Stimulated activated CD4-positive, alpha-beta T cell treated with anti-CD3 and anti-CD28 coated beads, Interleukin-1b, Interleukin-23, amount 100 ng/mL, for 48 hours (primary cell): Measurements from ENCODE around the gene DNAL4.

ENCODE experiments used
- DNase-seq: peaks from one replicate; pipeline ENCODE4 v3.0.0-alpha.2; 2020

Gene DNAL4

DNA sequence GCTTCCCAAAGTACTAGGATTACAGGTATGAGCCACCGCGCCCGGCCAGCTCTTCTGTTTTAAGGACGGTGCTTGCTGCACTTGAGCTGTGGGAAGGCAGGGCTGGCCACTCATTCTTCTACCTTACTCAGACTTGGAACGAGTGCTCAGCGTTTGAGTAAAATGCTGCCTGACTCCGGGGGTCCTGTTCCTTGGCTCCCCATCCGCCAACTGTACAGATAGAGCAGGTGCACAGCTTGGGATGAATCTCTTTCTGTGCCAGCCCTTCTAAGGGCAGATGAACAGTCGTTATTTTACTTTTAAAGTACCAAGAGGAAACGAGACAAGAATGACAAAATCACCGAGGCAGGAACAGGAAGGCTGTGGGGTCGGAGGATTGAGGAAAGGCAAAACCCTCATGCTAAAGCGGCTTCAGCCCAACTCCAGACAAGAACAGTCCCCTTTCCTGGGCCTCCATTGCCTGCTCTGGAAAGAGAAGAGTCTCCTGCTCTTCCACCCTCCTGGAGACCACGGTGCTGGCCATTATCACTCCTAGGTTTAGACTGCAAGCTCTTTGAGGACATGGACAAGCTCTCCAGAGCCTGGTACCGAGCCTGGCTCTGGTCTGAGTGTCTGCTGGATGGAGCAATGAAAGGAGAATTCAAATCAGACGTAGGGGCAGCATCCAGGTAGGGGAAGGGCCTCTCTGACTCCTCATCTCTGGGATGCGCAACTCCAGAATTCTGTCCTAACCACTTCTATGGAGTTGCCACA is 37.1 kb downstream of the DNAL4 start:
- peak; percentile 54 for DNase-seq

DNA sequence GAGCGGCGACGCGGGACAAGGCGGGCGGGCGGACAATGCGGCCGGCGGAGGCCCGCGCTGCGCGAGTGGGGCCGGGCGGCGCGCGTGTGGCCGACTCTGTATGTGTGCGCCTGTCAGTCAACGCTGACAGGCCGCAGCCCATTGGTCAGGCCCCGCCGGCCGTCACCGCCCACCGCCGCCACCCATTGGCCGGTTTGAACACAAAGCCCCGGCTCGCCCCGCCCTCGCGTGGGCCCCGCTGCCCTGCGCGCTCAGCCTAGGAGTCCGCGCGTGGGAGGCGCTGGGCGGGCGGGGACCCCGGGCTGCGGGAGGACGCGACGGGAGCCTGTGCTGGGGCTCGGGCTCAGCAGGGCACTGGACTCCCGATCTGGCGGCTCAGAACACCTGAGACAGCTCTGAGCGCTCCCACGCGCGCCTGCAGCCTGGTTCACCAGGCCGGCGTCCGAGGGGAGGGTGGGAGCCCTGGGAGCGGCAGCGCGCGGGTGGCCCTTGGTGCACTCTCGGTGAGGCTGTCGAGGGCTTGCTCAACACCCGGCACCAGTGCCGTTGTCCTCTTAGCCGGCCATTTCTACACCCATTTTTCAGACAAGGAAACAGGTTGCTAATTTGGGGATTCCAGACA is 37.9 kb downstream of the DNAL4 start, which contains the start of gene SUN2:
Gene SUN2 (minus strand): TSS at position 88 of the 622 bp plus-strand sequence. CDS start 3,370 bp downstream, outside the sequence.
- peak; percentile 91 for DNase-seq

DNA sequence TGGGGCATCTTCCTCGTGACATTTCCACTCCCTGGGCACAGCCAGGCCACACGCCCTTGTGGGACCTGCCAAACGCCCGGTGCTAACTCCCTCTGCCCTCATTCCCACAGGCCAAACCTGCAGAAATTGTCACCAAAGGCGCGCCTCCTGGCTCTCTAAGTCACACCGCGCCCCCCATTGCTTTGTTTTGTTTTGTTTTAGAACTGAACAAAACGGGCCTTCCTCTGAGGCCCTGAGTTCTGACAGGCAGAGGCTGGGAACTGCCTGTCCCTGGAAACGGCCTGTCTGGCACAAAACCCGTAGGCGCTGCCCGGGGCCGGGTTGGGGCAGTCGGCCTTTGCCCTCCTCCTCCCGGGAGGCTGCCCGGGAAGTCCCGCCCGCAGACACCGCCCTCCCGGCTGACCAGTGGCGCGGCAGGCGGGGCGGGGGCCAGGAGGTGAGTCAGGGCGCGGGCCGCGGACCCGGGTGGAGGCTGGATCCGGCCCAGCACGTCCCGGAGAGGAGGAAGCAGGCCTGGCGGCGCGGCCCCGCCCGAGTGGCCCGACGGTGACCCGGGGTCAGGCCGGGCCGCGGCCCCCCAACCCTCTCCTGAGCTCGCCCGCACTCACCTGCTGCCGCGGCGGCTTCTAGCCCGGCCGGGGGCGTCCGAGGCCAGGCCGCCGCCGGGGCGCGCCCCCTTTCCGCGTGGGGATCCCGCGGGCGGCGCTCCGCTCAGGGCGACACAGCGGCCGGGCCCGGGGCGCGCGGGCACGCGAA is 38.6 kb downstream of the DNAL4 start:
- DNase-seq = peak; percentile 39

DNA sequence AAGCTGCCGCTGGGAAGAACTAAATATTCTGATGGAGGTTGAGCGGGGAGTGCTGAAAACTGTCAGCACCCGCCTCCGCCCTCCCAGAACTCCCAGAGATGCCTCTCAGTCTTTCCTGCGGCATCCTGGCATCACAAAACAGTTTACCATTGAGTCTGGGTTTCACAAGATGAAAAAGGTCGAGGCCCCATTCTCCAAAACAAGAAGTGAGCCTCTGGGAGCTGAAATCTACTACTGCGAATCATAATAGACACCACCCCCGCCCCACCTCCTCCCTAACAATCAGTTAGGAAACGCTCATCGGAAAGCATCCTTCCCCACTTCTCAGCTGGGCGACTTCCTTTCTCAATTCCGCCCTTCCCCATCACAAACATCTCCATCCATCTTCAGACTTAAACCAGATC is 39.2 kb downstream of the DNAL4 start:
- DNase-seq = no peak

DNA sequence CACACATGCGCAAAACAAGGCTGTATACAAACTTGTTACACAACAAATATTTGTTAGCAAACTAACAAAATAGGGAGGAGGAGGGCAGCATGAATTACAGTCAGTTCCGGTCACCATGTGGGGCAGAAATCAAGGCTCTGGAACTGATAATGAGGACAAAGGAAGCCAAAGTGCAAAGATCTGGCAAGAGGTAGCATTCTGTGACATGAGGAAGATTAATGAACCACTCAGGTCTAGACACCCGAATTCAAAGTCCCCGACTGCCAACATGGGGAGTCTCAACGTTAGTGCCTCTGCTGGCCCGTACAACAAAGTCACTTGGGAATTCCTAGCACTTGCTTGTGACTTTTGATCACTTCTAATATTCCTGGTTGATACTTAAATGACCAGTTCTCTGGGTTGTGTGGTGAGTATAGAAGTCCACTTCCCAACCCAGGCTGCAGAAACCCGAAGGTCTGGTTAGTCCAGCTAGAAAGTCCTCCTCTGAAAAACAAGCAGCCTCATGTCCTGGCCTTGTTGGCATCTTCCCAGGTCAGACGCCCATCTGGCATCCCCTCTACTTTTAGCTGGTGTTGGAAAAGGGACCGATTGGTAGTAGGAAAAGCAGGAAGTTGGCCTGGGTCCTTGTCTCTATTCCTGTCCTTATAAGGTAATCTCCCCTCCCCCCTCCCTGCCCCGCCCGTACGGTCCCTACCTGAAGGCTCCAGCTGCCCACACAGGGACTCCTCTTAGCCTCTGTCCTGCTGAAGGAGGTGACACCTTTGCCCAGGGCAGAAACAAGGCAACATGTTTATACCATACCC is 39.8 kb downstream of the DNAL4 start:
- no peak for DNase-seq

DNA sequence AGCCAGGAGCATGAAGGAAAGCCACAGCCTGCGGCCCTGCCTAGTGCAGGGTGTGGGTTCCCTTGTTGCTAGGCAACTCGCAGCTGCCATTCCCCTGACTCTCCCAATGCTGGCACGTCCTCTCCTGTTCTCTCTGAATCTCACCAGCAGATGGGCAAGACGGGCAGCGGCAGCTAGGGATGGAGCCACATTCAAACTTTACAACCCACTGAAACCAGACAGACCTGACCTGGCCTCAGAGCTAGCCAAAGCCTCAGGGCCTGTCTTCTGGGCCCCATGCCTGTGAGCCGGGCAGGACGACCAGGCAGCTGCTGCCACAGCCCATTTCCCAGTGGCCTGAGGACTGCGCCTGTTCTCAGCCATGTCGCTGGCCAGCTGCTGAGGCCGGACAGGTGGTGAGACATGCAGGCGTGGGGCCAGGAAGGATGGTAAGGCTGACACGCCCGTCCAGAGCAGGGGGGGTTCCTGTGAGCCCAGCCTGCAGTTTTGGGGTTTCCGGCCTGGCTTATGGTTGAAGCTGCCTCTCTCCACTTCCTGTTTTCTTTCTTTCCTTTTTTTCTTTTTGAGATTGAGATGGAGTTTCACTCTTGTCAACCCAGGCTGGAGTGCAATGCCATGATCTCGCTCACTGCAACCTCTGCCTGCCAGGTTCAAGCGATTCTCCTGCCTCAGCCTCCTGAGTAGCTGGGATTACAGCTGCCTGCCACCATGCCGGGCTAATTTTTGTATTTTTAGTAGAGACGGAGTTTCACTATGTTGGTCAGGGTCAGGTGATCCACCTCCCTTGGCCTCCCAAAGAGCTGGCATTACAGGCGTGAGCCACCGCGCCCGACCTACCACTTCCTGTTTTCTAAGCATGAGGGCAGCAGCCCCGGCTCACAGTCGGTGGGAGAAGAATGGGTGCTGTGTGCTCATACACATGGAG is 42.3 kb downstream of the DNAL4 start:
- DNase-seq = peak; percentile 69

DNA sequence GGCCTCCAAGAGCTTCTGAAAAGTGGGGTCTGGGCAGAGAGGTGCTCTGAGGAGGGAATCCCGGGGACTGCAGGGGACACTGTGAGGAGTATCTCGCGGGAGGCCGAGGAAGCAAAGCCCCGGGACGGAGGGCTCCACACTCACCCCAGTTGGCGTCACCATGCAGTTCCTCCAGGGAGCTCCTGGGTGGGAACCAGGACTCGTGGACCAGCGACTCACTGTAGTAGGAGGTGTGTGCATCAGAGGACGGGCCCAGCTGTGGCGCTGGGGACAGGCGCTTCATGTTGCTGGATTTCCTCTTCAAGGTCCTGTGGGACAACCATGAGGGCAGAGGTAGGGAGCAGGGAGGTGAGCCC is 42.9 kb downstream of the DNAL4 start:
- no peak for DNase-seq

DNA sequence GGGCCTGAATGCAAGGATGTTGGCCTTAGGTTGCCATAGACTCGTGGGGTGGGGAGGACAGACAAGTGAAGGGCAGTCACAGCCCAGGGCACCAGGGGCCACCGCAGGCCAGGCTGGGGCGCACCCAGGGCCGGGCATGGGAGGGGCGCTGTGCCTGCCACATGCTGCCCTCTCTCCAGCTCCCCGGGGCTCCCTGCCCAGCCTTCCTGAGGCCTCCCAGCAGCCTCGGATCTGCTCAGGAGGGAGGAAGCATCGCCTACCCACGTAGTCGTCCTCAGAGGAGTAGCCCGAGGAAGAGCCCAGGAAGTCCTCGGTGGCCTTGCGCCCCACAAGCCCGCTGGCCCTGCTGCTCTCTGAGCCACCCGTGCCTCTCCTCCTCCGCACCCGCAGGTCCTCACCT is 43.3 kb downstream of the DNAL4 start:
- DNase-seq = no peak

DNA sequence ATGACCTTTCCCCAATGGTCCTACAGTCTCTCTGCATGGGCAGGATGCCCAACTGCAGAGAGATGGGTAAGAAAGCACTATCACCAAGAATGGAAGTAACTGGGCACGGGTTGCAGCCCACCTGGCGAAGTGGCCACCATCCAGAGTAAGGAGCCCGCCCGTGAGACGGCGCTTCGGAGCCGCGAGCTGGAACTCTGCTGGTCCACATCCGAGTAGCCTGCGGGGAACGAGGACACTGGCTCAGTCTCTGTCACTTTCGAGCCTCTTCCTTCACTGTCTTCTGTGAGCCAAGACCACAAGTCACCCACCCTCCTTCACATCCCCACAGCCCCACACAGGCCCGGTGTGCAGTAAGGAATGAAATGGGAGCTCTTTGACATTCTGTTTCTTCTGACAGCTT is 43.8 kb downstream of the DNAL4 start:
- DNase-seq = no peak

DNA sequence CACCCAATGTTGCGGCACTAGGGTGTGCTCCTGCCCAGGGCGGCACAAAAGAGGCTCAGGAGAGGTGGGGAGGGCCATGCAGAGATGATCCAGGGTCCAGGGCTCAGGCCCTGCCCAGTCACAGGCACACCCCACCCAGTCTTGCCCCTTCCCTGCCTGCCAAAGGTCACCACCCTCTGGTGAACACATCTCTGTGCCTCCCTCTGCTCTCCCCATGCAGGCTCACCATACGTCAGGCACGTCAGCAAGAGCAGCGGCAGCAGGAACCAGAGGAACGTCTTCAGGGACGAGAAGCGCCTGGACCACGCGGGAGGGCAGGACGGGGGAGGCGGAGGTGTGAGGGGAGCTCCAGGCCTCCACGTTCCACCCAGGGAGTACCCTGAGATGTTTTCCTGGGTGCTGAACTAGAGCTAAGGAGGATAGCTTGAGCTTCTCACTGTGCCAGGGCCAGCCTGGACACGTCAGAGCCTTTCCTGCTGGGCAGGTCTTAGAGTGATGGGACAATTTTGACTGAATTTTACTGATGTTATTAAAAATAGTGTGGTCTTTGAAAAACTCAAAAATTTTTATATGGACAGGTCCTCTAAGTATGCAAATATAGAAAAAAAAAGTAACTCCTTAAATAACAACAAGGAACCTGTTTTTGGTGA is 45.3 kb downstream of the DNAL4 start:
- DNase-seq = no peak

DNA sequence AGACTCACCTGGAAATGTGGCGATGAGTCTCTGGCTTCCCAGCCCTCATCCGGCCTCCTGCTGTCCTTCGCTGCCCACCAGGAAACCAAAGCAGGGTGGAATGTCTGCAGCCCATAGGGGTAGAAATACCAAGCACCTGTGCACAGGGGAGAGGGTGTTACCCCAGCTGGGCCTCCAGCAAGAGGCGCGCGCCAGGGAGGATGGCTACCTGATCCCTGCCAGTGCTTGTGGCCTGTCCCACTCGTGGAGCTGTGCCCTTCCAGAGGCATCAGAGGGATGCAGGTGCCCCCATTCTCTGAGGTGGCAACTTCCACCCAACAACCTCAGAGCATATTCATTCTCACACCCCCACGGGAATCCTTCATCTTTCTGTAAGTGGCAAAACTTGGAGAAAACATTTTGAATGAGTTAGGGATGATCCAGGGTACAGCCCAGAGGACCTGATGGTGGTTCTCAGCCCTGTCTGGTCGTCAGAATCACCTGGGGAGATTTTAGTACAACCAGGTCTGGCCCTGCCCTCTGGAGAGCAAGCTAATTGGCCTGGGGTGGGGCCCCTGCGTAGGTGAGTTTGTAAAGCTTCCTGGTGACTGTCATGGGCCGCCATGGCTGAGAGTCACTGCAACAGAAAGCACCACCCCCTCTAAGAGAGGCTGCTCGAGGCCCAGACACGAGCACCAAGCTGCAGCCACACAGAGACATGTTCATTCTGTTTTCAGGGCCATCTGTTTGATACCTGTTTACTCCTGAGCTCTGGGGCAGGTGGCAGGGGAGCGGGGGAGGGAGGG is 48.1 kb downstream of the DNAL4 start:
- no peak for DNase-seq

DNA sequence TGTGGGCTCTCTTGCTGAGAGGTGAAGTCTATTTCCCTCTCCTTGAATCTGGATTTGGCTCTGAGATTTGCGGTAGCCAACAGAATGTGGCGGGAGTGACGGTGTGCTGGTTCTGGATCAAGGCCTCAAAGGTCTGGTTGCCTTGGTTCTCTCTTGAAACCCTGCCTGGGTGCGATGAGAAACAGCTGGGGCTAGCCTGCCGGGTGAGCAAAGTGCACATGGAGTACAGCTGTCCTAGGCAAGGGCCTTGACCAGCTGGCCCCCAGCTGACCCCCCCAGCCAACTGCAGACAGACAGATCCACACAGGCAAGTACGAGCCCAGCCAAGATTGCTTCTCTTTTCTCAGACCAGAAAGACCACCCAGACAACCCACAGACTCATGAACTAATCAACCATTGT is 49.0 kb downstream of the DNAL4 start:
- DNase-seq = no peak

DNA sequence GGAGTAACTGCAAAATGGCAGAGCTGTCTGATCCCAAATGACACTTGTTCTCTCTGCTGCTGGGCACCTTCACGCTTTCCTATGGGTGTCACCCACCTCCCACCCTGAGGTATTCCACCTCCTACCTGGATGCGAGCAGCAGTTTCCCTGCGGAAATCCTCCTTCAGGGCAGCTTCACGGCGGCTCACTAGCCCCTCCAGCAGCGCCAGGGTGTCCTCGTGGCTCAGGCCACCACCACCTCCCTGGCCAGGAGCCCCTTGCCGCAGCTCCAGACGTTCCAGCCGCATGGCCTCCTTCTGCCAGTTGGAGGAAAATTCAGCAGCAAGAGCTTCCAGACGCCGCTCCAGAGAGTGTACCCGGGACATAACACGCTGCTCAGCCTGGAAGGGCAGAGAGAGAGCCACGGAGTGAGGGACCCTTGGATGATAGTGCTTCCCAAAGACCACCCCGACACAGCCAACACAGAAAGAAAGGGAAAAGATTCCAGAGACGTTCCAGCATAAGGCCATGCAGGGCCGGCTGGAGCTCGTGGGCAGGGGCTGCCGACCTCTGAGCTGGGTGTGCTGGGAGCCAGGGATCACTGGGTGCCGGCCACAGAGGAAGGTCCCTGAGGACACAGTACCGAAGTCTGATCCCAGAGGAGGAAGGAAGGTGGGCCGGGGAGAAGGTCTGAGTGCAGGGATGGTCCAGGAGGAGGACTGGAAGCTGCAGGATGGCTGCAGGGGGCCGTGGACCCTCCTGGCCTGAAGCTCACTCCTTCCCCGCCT is 51.6 kb downstream of the DNAL4 start:
- no peak for DNase-seq

DNA sequence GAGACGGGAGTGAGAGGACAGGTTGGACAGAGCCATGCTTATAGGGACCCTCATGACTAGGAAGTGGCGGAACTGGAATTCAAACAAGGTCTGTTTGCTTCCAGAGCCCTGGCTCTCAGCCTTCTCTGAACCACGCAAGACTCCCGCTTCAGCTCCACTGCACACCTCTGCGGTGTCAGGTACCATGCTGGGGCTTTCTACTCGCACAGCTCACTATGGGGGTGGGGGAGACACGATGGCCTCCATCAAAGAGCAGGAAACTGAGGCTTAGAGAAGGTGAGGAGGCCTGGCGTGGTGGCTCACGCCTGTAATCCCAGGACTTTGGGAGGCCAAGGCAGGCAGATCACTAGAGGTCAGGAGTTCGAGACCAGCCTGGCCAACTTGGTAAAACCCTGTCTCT is 52.4 kb downstream of the DNAL4 start:
- no peak for DNase-seq

DNA sequence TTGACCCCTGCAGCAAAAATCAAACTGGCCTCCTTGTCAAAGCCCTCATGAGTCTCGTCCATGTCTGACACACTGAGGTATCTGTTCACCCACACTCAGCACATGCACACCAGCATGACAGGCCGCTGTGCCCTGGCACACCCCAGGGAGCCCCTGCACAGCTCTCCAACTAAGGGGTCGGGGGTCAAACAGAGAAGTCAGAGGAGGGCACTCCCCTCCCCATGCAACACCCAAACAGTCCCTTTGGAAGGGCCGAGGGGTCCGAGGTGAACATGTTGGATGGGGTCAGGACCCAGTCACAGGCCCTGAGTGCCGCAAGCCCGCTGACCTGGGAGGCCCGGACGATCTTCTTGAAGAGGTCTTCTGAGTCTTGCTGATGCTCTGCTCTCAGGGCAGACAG is 52.8 kb downstream of the DNAL4 start:
- DNase-seq = no peak

DNA sequence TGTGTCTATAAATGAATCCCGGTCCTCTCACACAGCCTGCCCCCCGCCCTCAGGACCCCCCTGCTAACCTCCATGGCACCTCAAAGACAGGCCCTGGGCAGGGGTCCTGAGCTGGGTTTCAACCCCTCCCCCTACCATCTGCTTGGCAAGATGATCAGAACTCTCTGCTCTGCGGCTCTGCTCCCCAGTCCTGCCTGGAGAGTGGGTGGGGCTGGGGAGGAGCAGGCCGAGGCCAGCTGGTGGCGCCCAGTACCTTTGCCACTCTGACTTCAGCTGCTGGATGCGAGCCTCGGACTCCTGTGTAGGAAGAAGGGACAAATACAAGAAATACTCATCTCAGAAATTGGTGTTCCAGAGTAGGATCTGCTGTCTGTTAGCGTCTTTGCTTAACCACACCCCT is 53.2 kb downstream of the DNAL4 start:
- DNase-seq = no peak

DNA sequence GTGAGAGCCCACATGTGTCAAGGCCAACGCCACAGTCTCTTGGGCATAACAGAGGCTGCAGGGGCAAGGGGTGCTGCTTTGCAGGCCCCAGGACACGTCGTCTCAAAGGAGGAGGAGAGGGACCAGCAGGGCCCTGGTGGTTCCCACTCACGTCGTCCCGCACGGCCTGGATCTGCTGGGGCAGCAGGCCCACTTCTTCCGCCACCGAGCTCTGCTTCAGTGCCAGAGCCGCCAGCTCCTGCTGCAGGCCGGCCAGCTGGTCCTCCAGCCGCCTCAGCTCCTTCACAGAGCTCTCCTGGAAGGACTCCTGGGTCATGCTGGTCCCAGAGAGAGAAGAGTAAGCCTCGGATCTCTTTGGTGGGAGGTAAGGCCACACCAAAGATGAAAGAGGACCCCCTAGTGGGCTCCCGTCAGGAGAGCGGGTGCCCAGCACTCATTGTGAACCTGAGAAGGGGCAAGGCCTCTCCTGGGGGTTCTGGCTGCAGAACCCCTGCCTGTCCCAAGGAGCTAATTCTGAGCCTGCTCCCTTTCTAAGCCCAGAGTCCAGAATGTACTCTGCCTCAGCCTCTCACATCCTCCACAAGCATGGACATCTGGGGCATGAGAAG is 53.7 kb downstream of the DNAL4 start:
- DNase-seq = no peak

DNA sequence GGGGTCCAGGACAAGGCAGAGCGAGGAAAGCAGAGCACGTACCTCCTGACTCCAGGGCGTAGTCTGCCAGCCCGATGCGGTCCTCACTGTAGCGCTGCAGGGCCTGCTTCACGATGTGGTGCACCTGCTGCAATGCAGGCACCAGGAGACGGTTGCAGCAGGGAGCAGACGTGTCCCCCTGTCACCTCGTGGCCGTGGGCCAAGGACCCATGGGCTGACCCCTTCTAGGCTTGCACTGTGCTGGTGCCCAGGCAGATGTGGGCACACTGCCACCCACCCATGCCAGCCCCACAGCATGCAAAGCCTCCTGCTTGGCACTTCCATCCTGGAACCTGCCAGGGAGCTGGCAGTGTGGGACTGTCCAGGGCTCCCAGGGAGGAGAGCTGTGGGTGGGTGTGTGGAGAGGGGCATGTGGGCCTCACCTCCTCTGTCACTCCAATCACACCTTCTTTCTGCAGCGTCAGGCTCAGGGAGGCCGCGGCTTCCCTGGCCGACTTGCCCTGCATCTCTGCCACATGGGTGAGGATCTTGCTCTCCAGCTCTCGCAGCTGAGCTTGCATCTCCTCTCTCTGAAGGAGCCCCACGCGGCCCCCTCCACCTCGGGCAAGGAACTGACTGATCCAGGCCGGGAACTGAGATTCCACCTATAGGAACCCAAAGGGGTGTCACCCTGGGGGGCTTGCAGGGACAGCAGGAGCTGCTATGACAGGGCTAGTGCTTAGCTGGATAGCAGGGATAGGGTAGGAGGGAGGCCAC is 54.5 kb downstream of the DNAL4 start:
- DNase-seq = no peak
